Measurements from ENCODE around the gene SEMA3F.

Gene SEMA3F

GRCh38 chr3:50154840-50155490, at the start of gene SEMA3F:
TSS of gene SEMA3F (plus strand) at chr3:50155324. CDS start at chr3:50159623, 4,299 bp downstream.
- peak; percentile 84 for DNase-seq

GRCh38 chr3:50111757-50112156, 43.4 kb upstream of the SEMA3F start:
- no peak for DNase-seq

- no peak for DNase-seq
Measured at GRCh38 chr3:50112462-50112861, 42.7 kb upstream of the SEMA3F start.

GRCh38 chr3:50117120-50117519, 38.0 kb upstream of the SEMA3F start:
- DNase-seq: no peak

DNA sequence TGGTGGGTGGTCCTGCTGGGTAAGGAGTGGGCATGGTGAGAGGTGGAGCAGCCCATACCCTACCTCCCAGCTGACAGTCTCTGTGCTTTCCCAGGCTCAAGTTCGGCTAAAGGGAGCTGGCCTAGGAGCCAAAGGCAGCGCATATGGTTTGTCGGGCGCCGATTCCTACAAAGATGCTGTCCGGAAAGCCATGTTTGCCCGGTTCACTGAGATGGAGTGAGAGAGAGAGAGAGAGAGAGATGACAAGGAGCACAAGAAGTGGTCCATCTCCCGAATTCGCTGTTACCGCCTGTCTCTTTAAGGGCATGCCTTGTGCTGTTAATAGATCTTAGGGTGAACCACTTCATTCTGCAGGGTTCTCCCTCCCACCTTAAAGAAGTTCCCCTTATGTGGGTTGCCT, 36.9 kb upstream of the SEMA3F start:
- no peak for DNase-seq

- no peak for DNase-seq
Measured at GRCh38 chr3:50119786-50120185, 35.3 kb upstream of the SEMA3F start.

DNA sequence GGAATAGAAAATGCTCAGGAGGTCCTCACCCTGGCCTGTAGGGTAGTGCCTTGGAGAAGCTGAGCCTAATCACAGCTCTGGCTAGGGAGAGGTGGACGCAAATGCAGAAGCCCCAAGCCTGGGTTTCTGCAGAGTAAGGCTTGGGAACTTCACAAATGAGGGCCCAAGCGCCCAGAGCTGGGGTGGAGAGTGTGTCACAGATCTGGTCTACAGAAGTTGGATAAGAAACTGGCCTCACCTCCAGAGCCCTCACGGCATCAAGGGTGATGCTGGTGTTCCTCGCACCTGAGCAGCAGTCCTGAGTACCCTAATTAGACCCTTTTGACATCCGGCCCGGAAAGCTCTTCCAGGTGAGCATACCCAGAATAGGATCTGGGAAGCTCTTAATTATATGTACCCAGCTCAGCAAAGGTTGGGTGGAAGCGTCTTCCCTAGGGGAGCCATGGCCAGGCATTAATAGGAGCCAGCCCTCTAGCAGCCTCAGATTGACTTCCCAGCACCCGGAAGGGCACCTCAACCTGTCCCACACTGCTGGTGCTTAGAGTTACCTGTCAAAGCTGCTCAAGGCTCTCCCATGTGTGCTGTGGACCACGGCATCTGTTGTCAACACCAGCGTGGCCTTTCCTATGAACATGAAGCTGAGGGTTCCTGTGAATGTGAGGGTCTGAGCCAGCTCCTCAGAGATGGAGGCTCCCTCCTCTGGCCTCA, 34.6 kb upstream of the SEMA3F start:
- DNase-seq: no peak

GRCh38 chr3:50121072-50122032, 33.8 kb upstream of the SEMA3F start:
- peak; percentile 83 for DNase-seq

- no peak for DNase-seq
Measured at GRCh38 chr3:50122071-50122470, 33.1 kb upstream of the SEMA3F start.

GRCh38 chr3:50122661-50123391, 32.3 kb upstream of the SEMA3F start:
- DNase-seq: no peak

- no peak for DNase-seq
Measured at GRCh38 chr3:50123394-50124051, 31.6 kb upstream of the SEMA3F start.

- no peak for DNase-seq
Measured at GRCh38 chr3:50124052-50124799, 30.9 kb upstream of the SEMA3F start.

DNA sequence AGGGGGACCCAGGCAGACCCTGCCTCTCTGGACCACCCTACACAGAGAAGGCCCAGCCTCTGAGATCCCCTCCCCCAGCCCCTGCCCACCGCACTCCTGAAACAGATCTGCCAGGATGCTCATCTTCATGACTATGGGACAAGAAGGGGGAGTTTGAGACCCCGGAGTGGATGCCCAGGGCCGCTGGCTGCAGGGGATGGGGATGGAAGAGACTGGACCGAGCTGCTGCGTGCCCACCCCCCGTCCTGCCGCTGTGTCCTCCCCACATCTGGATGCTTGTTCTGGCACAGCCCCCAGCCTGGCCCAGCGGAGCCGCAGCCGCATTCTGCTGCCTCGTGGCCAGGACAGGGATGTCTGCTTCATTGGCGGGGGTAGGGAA, 30.3 kb upstream of the SEMA3F start:
- DNase-seq: no peak

DNA sequence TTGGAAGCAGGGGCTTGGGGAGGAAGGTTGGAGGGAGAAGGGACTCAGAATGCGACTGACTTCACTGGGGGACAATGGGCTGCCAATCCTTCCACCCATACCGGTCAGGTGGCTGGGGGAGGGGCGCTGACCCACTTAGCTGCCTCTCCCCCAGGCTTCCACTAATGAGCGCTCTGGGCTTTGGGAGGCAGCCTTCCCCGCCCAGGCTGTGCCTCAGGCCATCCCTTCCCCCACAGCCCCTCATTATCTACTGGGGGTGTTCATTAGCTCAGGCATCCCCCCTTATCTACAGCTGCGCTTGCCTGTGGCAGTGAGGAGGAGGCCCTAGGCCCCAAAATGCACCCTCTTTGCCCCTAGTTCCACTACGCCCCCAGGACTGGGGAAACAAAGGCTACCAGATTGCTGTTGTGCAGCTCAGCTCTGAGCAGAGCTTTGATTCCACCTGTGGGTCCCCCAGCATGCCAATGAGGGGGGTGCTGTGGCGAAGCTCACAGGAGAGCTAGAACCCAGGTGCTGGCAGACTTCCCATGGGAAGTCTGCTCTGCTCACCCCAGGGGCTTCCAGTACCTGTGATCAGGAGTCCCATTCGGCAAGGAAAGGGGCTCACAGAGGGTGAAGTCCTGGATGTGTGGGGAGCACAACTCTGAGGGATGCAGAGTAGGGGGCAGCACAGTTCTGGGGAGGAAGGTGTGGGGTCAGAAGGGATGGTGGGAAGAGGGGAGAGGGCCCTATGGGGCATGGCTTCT, 29.4 kb upstream of the SEMA3F start:
- DNase-seq: no peak

DNA sequence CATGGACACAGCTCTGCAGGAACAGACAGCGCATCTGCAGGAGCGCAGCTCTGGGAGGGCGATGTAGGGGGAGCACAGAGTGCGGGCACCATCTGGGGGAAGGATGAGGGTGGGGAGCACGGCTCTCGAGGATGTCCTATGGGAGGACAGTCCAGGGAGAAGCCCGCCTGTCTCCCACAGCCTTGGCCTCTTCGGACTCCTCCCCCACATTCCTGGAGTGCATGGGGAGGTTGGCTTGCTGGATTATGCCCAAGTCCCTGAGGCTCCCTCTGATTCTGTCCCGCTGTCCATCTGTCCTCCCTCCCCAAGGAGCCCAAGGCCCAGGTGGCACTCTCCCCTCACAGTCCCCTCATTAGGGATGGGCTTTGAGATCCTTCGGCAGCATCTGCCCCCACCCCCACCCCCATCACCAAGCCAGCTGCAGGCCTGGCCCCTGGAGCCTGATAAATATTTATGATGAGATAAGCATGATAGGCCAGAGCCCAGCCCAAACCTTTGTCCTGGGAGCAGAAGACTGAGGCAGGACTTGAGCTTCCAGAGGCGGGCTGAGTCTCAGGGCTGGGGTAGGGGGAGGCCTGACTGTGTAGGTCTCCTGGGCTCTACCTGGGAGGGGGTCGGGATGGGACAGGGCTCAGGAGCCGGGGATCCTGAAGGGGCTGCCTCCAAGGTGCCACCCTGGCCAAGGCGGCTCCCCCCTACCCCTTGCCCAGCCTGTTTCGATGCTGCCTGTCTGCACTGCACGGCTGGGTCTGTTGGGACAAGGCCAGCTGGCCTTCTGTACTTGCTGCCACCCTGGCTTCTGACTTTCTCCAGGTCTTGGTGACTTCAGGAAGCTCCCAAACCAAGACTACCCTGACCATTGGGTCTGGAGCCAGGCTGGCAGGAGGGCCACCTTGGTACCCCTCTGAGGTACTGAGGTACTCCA, 28.6 kb upstream of the SEMA3F start:
- DNase-seq: no peak

GRCh38 chr3:50127251-50127691, 27.9 kb upstream of the SEMA3F start:
- no peak for DNase-seq

GRCh38 chr3:50128001-50128400, 27.1 kb upstream of the SEMA3F start:
- DNase-seq: no peak

DNA sequence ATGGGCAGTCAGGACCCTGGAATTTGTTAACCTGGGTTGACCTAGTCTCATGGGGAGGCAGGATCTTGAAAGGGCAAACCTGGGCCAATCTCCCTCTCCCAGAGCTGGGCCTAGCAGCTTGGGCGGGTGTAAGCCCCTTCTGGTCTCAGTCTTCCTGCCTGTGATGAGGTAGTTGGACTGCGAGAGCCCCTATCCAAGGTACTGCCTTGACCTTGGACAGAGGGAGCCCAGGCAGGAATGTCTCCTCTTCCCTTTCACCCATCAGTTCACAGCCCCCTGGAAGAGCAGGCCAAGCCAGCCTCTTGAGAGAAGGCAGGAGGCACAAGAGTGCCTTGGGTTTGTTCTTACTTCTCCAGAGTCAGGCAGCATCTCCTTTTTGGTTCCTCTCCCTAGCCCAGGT, 24.7 kb upstream of the SEMA3F start:
- no peak for DNase-seq
